Measurements from ENCODE around the gene PLK3.

- TF ChIP-seq POLR2A (IDR thresholded peaks at IDR 0.05): no peak
- no peak for TF ChIP-seq CTCF (IDR thresholded peaks at IDR 0.05)
Observed at GRCh38 chr1:44832056-44832705, 32.0 kb downstream of the PLK3 start.
